ENCODE results near the gene CNIH2.
"Not testable (repeated sequence)": the region's sequence is repeated elsewhere in the genome, so short reads cannot be mapped to it uniquely, and the experiment has no call there.

Gene CNIH2

DNA sequence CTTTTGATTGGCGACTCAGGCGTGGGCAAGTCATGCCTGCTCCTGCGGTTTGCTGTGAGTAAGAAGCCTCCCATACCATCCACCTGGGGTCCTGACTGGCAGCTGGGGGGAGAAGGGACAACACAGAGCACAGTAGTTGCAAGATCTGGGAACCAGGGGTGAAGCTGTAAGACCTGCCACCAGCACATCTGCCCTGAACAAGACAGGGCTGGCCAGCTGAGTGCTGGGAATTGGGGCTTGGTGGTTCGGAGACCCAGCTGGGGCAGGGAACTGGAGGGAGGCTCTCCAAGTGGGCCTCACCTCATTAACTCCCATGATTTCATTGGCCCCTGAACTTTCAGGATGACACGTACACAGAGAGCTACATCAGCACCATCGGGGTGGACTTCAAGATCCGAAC is 6.2 kb upstream of the CNIH2 start:
- Histone ChIP-seq H3K9ac (ENCODE audit: low read length) (no peak overlapping the region), H3K4me3 (ENCODE audit: low read length) (no peak overlapping the region), H3K4me1 (ENCODE audit: control insufficient read depth, insufficient read depth, low read length) (peaks cover 11% of the 10 kb centered on the region), H3K36me3 (ENCODE audit: control insufficient read depth, insufficient read depth, low read length) (peaks cover 31% of the 10 kb centered on the region), H3K27me3 (ENCODE audit: control insufficient read depth, insufficient read depth, low read length) (no peaks in the 10 kb centered on the region), H3K27ac (ENCODE audit: low read depth, low read length) (no peak overlapping the region)

DNA sequence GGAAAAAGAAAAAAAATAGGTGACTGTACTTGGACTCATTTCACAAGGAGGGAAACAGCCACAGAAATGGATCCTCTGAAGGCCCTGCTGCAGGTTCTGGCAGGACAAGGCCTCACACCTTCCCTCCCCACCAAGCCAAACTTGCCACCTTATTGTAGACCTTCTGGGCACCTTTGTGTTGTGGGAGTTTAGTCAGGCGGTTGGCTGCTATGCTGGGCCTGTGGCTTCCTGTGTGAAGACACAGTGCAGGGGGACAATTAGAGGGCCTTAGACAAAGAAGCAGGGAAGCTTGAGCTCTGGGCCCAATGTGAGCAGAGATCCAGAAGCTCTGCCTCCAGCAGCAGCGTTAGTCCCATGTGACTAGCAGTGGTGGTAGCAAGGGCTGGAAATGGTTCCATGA is 5.4 kb upstream of the CNIH2 start:
- no peak overlapping the region for H3K4me3 ChIP-seq (ENCODE audit: low read length)
- H3K27ac ChIP-seq (ENCODE audit: low read depth, low read length), result no peak overlapping the region
- peaks cover 8% of the 10 kb centered on the region for H3K4me1 ChIP-seq (ENCODE audit: control insufficient read depth, insufficient read depth, low read length)
- peaks cover 31% of the 10 kb centered on the region for H3K36me3 ChIP-seq (ENCODE audit: control insufficient read depth, insufficient read depth, low read length)
- no peak overlapping the region for H3K9ac ChIP-seq (ENCODE audit: low read length)
- H3K27me3 ChIP-seq (ENCODE audit: control insufficient read depth, insufficient read depth, low read length), result no peaks in the 10 kb centered on the region

DNA sequence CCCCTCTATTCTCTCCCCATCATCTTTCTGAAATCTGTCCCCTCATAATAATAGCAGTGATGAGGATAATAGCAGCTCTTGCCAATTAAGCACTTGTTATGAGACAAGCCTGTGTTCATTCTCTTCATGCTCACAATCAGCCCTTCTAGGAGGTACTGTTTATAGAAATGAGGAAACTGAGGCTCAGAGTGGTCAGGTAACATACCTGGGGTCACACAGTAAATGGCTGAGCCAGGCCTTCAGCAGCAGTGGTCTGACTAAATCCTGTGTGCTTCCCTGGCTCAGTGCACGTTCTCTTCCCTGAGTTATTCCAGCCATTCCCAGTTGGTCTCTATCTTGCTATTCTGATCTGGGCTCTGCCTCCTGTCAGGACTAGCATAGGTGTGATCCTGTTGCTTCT is 3.8 kb upstream of the CNIH2 start:
- Histone ChIP-seq H3K4me1 (ENCODE audit: control insufficient read depth, insufficient read depth, low read length) (peaks cover 7% of the 10 kb centered on the region), H3K27me3 (ENCODE audit: control insufficient read depth, insufficient read depth, low read length) (no peaks in the 10 kb centered on the region), H3K27ac (ENCODE audit: low read depth, low read length) (no peak overlapping the region), H3K9ac (ENCODE audit: low read length) (no peak overlapping the region), H3K4me3 (ENCODE audit: low read length) (no peak overlapping the region), H3K36me3 (ENCODE audit: control insufficient read depth, insufficient read depth, low read length) (peaks cover 31% of the 10 kb centered on the region)

DNA sequence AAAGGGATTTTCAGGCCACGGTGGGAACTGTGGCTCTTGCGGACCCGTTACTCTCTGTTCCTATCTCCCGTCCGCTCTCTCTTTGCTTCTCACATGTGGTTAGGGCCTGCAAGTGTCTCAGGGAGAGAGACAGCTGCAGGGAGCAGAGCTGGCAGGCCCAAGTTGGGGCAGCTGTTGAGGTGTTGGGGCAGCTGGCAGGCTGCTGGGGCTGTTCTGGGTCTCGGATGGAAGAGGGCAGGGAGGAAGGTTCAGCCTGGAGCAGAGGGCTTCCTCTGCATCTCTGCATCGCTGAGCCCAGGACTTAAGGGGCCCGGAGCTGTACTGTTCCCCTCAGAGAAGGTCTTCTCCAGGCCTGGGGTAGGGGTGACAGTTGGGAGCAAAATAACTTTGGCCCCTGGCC is 2.6 kb upstream of the CNIH2 start:
- H3K27ac ChIP-seq (ENCODE audit: low read depth, low read length), result no peak overlapping the region
- peaks cover 31% of the 10 kb centered on the region for H3K36me3 ChIP-seq (ENCODE audit: control insufficient read depth, insufficient read depth, low read length)
- no peak overlapping the region for H3K4me3 ChIP-seq (ENCODE audit: low read length)
- H3K9ac ChIP-seq (ENCODE audit: low read length), result no peak overlapping the region
- no peaks in the 10 kb centered on the region for H3K4me1 ChIP-seq (ENCODE audit: control insufficient read depth, insufficient read depth, low read length)
- H3K27me3 ChIP-seq (ENCODE audit: control insufficient read depth, insufficient read depth, low read length), result no peaks in the 10 kb centered on the region

DNA sequence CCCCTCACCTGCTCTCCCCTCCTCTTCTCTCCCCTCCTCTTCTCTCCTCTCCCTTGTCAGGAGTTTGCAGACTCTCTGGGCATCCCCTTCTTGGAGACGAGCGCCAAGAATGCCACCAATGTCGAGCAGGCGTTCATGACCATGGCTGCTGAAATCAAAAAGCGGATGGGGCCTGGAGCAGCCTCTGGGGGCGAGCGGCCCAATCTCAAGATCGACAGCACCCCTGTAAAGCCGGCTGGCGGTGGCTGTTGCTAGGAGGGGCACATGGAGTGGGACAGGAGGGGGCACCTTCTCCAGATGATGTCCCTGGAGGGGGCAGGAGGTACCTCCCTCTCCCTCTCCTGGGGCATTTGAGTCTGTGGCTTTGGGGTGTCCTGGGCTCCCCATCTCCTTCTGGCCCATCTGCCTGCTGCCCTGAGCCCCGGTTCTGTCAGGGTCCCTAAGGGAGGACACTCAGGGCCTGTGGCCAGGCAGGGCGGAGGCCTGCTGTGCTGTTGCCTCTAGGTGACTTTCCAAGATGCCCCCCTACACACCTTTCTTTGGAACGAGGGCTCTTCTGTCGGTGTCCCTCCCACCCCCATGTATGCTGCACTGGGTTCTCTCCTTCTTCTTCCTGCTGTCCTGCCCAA is 1.9 kb upstream of the CNIH2 start:
- no peak overlapping the region for H3K27ac ChIP-seq (ENCODE audit: low read depth, low read length)
- H3K36me3 ChIP-seq (ENCODE audit: control insufficient read depth, insufficient read depth, low read length), result peaks cover 31% of the 10 kb centered on the region

DNA sequence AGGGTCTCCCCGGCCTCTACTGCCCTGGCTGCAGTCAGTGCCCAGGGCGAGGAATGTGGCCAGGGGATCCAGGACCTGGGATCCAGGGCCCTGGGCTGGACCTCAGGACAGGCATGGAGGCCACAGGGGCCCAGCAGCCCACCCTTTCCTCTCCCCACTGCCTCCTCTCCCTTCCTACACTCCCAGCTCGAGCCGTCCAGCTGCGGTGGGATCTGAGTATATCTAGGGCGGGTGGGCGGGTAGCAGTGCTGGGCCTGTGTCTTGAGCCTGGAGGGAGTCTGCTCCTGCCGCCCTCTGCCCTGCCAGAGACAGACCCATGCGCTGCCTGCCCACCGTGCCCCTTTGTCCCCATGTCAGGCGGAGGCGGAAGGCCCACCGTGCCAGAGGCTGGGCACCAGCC is 1.4 kb upstream of the CNIH2 start:
- peaks cover 31% of the 10 kb centered on the region for H3K36me3 ChIP-seq (ENCODE audit: control insufficient read depth, insufficient read depth, low read length)
- H3K4me1 ChIP-seq (ENCODE audit: control insufficient read depth, insufficient read depth, low read length); H3K27ac ChIP-seq (ENCODE audit: low read depth, low read length); H3K4me3 ChIP-seq (ENCODE audit: low read length); H3K9ac ChIP-seq (ENCODE audit: low read length); H3K27me3 ChIP-seq (ENCODE audit: control insufficient read depth, insufficient read depth, low read length): not testable (repeated sequence)

More for the DNA sequence above, 1.9 kb upstream of the CNIH2 start:
- Histone ChIP-seq H3K27me3 (ENCODE audit: control insufficient read depth, insufficient read depth, low read length) (no peaks in the 10 kb centered on the region), H3K4me3 (ENCODE audit: low read length) (no peak overlapping the region), H3K4me1 (ENCODE audit: control insufficient read depth, insufficient read depth, low read length) (no peaks in the 10 kb centered on the region), H3K9ac (ENCODE audit: low read length) (no peak overlapping the region)

DNA sequence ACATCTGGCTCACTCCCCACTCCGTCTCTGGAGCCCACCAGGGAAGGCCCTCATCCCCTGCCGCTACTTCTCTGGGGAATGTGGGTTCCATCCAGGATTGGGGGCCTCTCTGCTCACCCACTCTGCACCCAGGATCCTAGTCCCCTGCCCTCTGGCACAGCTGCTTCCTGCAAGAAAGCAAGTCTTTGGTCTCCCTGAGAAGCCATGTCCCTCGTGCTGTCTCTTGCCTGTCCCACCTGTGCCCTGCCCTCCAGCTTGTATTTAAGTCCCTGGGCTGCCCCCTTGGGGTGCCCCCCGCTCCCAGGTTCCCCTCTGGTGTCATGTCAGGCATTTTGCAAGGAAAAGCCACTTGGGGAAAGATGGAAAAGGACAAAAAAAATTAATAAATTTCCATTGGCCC is 911 bp upstream of the CNIH2 start:
- not testable (repeated sequence) for H3K4me3 ChIP-seq (ENCODE audit: low read length); H3K27ac ChIP-seq (ENCODE audit: low read depth, low read length); H3K9ac ChIP-seq (ENCODE audit: low read length); H3K27me3 ChIP-seq (ENCODE audit: control insufficient read depth, insufficient read depth, low read length); H3K4me1 ChIP-seq (ENCODE audit: control insufficient read depth, insufficient read depth, low read length)
- peaks cover 30% of the 10 kb centered on the region for H3K36me3 ChIP-seq (ENCODE audit: control insufficient read depth, insufficient read depth, low read length)

DNA sequence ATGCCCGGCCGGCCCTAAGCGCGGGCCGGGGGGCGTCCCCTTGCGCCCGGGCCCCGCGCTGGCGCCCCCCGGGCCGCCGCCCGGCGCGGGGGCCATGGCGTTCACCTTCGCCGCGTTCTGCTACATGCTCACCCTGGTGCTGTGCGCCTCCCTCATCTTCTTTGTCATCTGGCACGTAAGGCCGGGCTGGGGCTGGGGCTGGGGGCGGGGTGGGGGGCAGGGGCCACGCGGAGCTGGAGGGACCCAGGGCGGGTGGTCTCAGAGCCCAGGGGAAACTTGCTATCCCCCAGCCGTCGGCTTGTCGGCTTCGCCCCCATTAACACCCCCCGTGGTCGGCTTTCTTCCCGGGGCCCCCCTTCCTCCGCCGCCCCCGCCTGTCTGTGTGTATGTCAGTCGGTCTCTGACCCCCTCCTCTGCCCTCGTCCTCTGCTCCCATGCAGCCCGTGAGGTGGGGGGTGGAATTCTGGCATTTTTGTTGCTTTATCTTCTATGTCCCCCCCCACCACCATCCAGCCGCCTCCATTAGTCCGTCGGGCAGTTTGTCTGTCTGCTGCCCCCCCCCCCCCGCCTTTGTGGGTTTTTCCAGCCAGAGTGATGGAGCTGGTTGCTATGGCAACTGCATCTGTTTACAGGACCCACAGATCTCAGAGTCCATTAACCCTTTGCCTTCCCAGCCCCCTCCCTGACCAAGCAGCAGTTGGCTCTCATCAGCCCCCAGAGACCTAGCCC is 552 bp downstream of the CNIH2 start:
- Histone ChIP-seq H3K9ac (ENCODE audit: low read length) (no peak overlapping the region), H3K27ac (ENCODE audit: low read depth, low read length) (no peak overlapping the region), H3K27me3 (ENCODE audit: control insufficient read depth, insufficient read depth, low read length) (no peaks in the 10 kb centered on the region), H3K4me1 (ENCODE audit: control insufficient read depth, insufficient read depth, low read length) (peaks cover 2% of the 10 kb centered on the region), H3K36me3 (ENCODE audit: control insufficient read depth, insufficient read depth, low read length) (peaks cover 18% of the 10 kb centered on the region), H3K4me3 (ENCODE audit: low read length) (no peak overlapping the region)

DNA sequence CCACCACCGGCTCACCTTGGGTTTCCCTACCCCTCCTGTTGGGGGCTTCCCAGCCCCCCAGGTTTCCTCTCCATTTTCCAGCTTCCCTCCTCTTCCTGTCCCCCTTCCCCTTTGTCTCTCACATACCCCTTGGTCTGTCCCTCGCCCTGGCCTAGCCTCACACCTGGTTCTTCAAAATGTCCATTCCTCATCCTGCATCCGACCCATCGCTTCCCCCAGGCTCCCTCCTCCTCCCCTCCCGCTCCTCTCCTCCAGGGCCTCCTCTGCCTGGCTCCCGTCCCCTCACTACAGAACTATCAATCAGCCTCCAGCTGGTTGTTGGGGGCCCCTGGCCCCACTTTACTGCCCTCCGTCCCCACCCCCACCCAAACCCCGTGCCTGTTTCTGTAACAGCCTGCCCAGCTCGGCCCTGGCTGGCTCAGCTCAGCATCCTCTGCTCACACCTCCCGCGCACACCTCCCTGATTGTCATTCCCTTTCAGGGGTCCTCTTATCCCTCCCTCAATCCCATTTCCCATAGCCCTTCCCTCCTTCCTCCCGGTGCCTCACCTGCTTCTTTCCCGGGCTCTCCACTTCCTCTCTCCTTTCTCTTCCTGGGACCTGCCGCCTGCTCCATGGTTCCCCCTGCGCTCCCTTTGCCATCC is 1.2 kb downstream of the CNIH2 start:
- peaks cover 11% of the 10 kb centered on the region for H3K36me3 ChIP-seq (ENCODE audit: control insufficient read depth, insufficient read depth, low read length)
- H3K4me3 ChIP-seq (ENCODE audit: low read length), result no peak overlapping the region
- H3K27me3 ChIP-seq (ENCODE audit: control insufficient read depth, insufficient read depth, low read length), result no peaks in the 10 kb centered on the region
- no peak overlapping the region for H3K9ac ChIP-seq (ENCODE audit: low read length)
- no peak overlapping the region for H3K27ac ChIP-seq (ENCODE audit: low read depth, low read length)
- H3K4me1 ChIP-seq (ENCODE audit: control insufficient read depth, insufficient read depth, low read length), result peaks cover 2% of the 10 kb centered on the region

DNA sequence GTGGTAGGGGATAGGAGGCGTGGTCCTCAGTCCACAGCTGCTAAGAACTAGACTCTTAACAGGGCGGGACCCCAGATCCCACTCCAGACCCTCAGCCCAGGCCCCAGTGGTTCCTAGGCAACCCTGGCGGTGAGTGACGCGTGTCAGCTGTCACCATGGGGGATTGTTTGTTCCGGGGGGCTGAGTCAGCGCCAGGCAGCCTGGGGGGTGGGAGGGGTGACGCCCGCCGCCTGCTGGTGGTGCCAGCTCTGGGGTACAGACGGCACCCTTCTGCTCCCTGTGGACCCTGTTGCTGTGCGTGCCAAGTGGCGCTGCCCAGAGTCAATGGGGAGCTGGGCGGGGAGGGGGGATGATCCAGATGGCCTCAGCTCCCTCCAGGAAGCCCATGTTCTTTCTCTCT is 2.5 kb downstream of the CNIH2 start:
- H3K4me3 ChIP-seq (ENCODE audit: low read length), result no peak overlapping the region

DNA sequence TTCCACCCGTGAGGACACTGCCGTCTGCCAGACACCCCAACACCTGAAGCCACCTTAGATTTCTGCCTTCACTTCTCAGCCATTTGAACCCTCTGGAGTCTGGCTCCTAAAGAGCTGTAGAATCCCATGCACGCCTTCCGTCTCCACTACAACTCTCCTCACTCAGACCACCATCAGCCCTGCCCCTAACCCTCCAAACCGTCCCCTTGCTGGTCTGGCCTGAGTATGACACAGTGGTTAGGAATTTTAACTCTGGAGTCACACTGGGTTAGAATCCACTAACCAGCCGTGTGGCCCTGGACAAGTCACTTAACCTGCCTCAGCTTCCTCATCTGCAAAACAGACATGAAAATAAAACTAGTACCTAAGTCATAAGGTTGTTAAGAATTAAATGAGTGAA is 3.0 kb downstream of the CNIH2 start:
- H3K27me3 ChIP-seq (ENCODE audit: control insufficient read depth, insufficient read depth, low read length), result no peaks in the 10 kb centered on the region
- no peaks in the 10 kb centered on the region for H3K36me3 ChIP-seq (ENCODE audit: control insufficient read depth, insufficient read depth, low read length)
- H3K4me1 ChIP-seq (ENCODE audit: control insufficient read depth, insufficient read depth, low read length), result peaks cover 2% of the 10 kb centered on the region
- no peak overlapping the region for H3K4me3 ChIP-seq (ENCODE audit: low read length)
- H3K27ac ChIP-seq (ENCODE audit: low read depth, low read length), result no peak overlapping the region
- H3K9ac ChIP-seq (ENCODE audit: low read length), result no peak overlapping the region

More for the DNA sequence above, 2.5 kb downstream of the CNIH2 start:
- Histone ChIP-seq H3K27me3 (ENCODE audit: control insufficient read depth, insufficient read depth, low read length) (no peaks in the 10 kb centered on the region), H3K27ac (ENCODE audit: low read depth, low read length) (no peak overlapping the region), H3K9ac (ENCODE audit: low read length) (no peak overlapping the region), H3K4me1 (ENCODE audit: control insufficient read depth, insufficient read depth, low read length) (peaks cover 2% of the 10 kb centered on the region), H3K36me3 (ENCODE audit: control insufficient read depth, insufficient read depth, low read length) (peaks cover under 1% of the 10 kb centered on the region)

DNA sequence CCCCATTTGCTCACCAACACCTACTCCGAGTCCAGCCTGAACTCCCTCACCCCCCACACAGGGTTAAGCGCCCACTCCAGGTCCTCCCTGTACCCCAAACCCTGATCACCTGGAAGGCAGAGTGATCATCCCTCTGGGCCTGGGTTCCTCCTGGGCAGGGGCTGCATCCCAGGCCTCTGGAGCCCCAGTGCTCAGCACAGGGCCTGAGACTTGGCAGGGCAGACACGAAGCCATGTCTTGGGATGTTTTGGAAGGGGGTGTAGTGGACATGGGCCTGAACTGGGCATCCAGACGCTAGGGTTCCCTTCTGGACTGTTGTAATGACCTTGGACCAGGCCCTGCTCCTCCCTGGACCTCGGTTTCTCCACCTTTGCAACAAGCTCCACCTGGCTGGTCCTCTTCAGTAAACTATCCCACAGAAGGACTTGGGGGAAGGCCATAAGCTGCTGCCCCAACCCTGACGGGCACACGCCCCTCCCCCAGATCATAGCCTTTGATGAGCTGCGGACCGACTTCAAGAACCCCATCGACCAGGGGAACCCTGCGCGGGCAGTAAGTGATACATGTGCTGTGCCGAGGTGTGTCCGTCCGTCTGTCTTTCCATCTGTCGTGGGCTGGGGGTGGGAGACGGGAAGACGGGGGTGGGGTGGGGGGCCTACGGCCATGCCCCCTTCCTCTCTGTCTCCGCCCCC is 3.9 kb downstream of the CNIH2 start:
- H3K27me3 ChIP-seq (ENCODE audit: control insufficient read depth, insufficient read depth, low read length), result no peaks in the 10 kb centered on the region
- H3K4me1 ChIP-seq (ENCODE audit: control insufficient read depth, insufficient read depth, low read length), result peaks cover 2% of the 10 kb centered on the region
- no peak overlapping the region for H3K27ac ChIP-seq (ENCODE audit: low read depth, low read length)
- H3K9ac ChIP-seq (ENCODE audit: low read length), result no peak overlapping the region
- H3K4me3 ChIP-seq (ENCODE audit: low read length), result no peak overlapping the region
- H3K36me3 ChIP-seq (ENCODE audit: control insufficient read depth, insufficient read depth, low read length), result no peaks in the 10 kb centered on the region

All from rectal smooth muscle tissue (tissue), 1 donor.